ENCODE measurements around the gene NEU2. TPM values are rescaled to one million over a fixed set of nuclear protein-coding genes. Genes with fewer than 3 reads are reported as not detected.
"Not testable (repeated sequence)": the region's sequence is repeated elsewhere in the genome, so short reads cannot be mapped to it uniquely, and the experiment has no call there.

The NEU2 gene
- total and polyA plus RNA-seq, 2 of the 13 experiments (the other 11 are each of a cell fraction or from before 2014, with no cell fraction given): not detected

- intact Hi-C loops (cut with micrococcal nuclease; ENCODE audit: unreplicated experiment): loop anchor here (5.0 kb wide), 1 partner anchor 70 kb away; no protein-coding TSS in a partner anchor
- POLR2A ChIA-PET; BruUV-seq (replicated peaks): not testable (repeated sequence)
Observed at GRCh38 chr2:233052517-233052916, 20.0 kb downstream of the NEU2 start.

GRCh38 chr2:233053928-233054784, 21.7 kb downstream of the NEU2 start:
- peak; percentile 84 for FAIRE-seq
- intact Hi-C loops (cut with micrococcal nuclease; ENCODE audit: unreplicated experiment): loop anchor here (1.0 to 5.0 kb wide), 2 partner anchors 72 to 201 kb away; no protein-coding TSS in a partner anchor
- in situ Hi-C loops (cut with HindIII; ENCODE audit: extremely low pct_ligation_motif_present, low pct_unique_long_range_greater_than_20kb): loop anchor here (5.0 kb wide), 1 partner anchor 202 kb away; no protein-coding TSS in a partner anchor
- TF ChIP-seq SOX6 (IDR thresholded peaks at IDR 0.05): no peak
- peak; percentile 37; the same call in 1 of the 2 replicates for TF ChIP-seq SOX6 (CRISPR knock-in tag; IDR thresholded peaks at IDR 0.05)
- peak; percentile 89 for TF ChIP-seq RAD21 (CRISPR knock-in tag; IDR thresholded peaks at IDR 0.05)
- no peak for TF ChIP-seq TAF15 (IDR thresholded peaks at IDR 0.05; ENCODE audit: low read depth, low read length, poor library complexity, severe bottlenecking)
- TF ChIP-seq SP1 (IDR thresholded peaks at IDR 0.05): no peak
- TF ChIP-seq SP1 (CRISPR knock-in tag; IDR thresholded peaks at IDR 0.05): no peak
- no peak for TF ChIP-seq CAMTA2 (CRISPR knock-in tag; IDR thresholded peaks at IDR 0.05; ENCODE audit: borderline replicate concordance)
- TF ChIP-seq FLYWCH1 (CRISPR knock-in tag; IDR thresholded peaks at IDR 0.05): no peak
- no peak for TF ChIP-seq ZBTB46 (CRISPR knock-in tag; IDR thresholded peaks at IDR 0.05; ENCODE audit: borderline replicate concordance)
- peak; percentile 45 for TF ChIP-seq TEAD3 (CRISPR knock-in tag; optimal IDR thresholded peaks at IDR 0.05; ENCODE audit: borderline replicate concordance)
- no peak for TF ChIP-seq ZNF282 (IDR thresholded peaks at IDR 0.05; ENCODE audit: partially characterized antibody)
- no peak for TF ChIP-seq FOXK2 (IDR thresholded peaks at IDR 0.05)
- peak; percentile 20; the same call in 1 of the 2 replicates for TF ChIP-seq GATAD1 (CRISPR knock-in tag; IDR thresholded peaks at IDR 0.05)
- 0 out of 2 replicates have a peak, but pooled peaks have one; percentile 49 for TF ChIP-seq TEF (CRISPR knock-in tag; IDR thresholded peaks at IDR 0.05)
- TF ChIP-seq TBL1XR1 (IDR thresholded peaks at IDR 0.05; ENCODE audit: borderline replicate concordance, low read length, partially characterized antibody): no peak
- peak; percentile 38; the same call in 1 of the 2 replicates for TF ChIP-seq GABPB1 (CRISPR knock-in tag; IDR thresholded peaks at IDR 0.05)

More at GRCh38 chr2:233052517-233052916, 20.0 kb downstream of the NEU2 start:
- 41% methylated on average over 4 of the region's 4 CpGs for WGBS (ENCODE audit: low lambda C conversion rate)
- not testable (repeated sequence) for H3K79me2 ChIP-seq (ENCODE audit: insufficient read depth, low read length); H3K4me3 ChIP-seq (replicated peaks in 1 of 3; ENCODE audit: insufficient read depth in 1 of 3, low read depth in 2 of 3, low read length in 3 of 3); FAIRE-seq; H3K9me3 ChIP-seq (ENCODE audit: low read length); H3K9ac ChIP-seq (ENCODE audit: insufficient read depth, low read depth, low read length); ATAC-seq; H3K27ac ChIP-seq (ENCODE audit: extremely low read length, insufficient read depth, low read length); H3K36me3 ChIP-seq (replicated peaks in 1 of 2; ENCODE audit: control insufficient read depth in 1 of 2, insufficient read depth in 2 of 2, low read length in 2 of 2); H4K20me1 ChIP-seq (ENCODE audit: insufficient read depth, low read length); H2AFZ ChIP-seq (ENCODE audit: low read length); DNase-seq (ENCODE audit: low spot score); H3K4me2 ChIP-seq (ENCODE audit: low read depth, low read length)
- CTCF ChIA-PET (ENCODE audit: low intra/inter-chr PET ratio, low total read pairs): interaction anchor here (3.0 kb wide), 1 partner anchor 199 kb away, joined by 19 read pairs; no protein-coding TSS in a partner anchor
- Histone ChIP-seq H3K4me1 (ENCODE audit: insufficient read depth, low read length) (peaks cover 18% of the 10 kb centered on the region), H3K27me3 (ENCODE audit: control insufficient read depth in 1 of 2, insufficient read depth in 2 of 2, low read length in 2 of 2) (peaks cover 4 to 42% of the 10 kb centered on the region in 2 experiments; a peak in 4 of 5 replicates)
- in situ Hi-C loops (cut with HindIII; ENCODE audit: extremely low pct_ligation_motif_present, low pct_unique_long_range_greater_than_20kb): loop anchor here (5.0 kb wide), 1 partner anchor 200 kb away; no protein-coding TSS in a partner anchor

More at GRCh38 chr2:233053928-233054784, 21.7 kb downstream of the NEU2 start:
- ChIA-PET CTCF (ENCODE audit: low intra/inter-chr PET ratio, low total read pairs) (interaction anchor here (0.5 to 3.0 kb wide), 4 partner anchors 9 to 334 kb away, joined by 4 to 19 read pairs (median 4); partner anchors contain the start of gene ATG16L1), POLR2A (no interaction called here)
- H3K4me3 ChIP-seq (replicated peaks in 1 of 3; ENCODE audit: insufficient read depth in 1 of 3, low read depth in 2 of 3, low read length in 3 of 3): no peak overlapping the region
- peaks cover 0 to 26% of the 10 kb centered on the region in 2 experiments; a peak in 4 of 5 replicates for H3K27me3 ChIP-seq (ENCODE audit: control insufficient read depth in 1 of 2, insufficient read depth in 2 of 2, low read length in 2 of 2)
- DNase-seq (ENCODE audit: low spot score) (peak; percentile 43), ATAC-seq (peak; percentile 90)
- no peak overlapping the region for H3K9ac ChIP-seq (ENCODE audit: insufficient read depth, low read depth, low read length)
- peak overlapping the region; percentile 53 for H3K4me2 ChIP-seq (ENCODE audit: low read depth, low read length)
- no peak overlapping the region for H3K27ac ChIP-seq (ENCODE audit: extremely low read length, insufficient read depth, low read length)
- no TSS peak for BruUV-seq (replicated peaks)
- no peak overlapping the region for H2AFZ ChIP-seq (ENCODE audit: low read length)
- peaks cover 22% of the 10 kb centered on the region for H3K4me1 ChIP-seq (ENCODE audit: insufficient read depth, low read length)
- no peaks in the 10 kb centered on the region for H3K36me3 ChIP-seq (replicated peaks in 1 of 2; ENCODE audit: control insufficient read depth in 1 of 2, insufficient read depth in 2 of 2, low read length in 2 of 2)
- no peaks in the 10 kb centered on the region for H3K9me3 ChIP-seq (ENCODE audit: low read length)
- no peaks in the 10 kb centered on the region for H3K79me2 ChIP-seq (ENCODE audit: insufficient read depth, low read length)
- WGBS (ENCODE audit: low lambda C conversion rate): 11% methylated on average over 21 of the region's 22 CpGs
- H4K20me1 ChIP-seq (ENCODE audit: insufficient read depth, low read length): no peaks in the 10 kb centered on the region

All from HepG2 (cell line).